Keratinocyte (primary cell): ENCODE results near the gene ANAPC16. TPM values are rescaled to one million over a fixed set of nuclear protein-coding genes. Genes with fewer than 3 reads are reported as not detected.

Experiments
- DNase-seq: peaks from one replicate; pipeline ENCODE4 v3.0.0-alpha.2; 2011; ENCODE audit warnings: low read depth, missing footprints, low spot score
- FAIRE-seq: peaks from 2 replicates; lab custom pipeline; 2011; peaks lifted over from hg19 to GRCh38; lab: Jason Lieb, UNC
- H2AFZ ChIP-seq: 2 replicates; pipeline ENCODE4 v1.6.0; 2012; ENCODE audit warnings: low read length, control low read depth, inconsistent platforms; ENCODE audit not compliant: control insufficient read depth
- H3K27ac ChIP-seq: 2 replicates; pipeline ENCODE4 v1.5.1; 2011; ENCODE audit warnings: low read length; ENCODE audit not compliant: control insufficient read depth, insufficient read depth
- H3K27me3 ChIP-seq: 3 replicates; pipeline ENCODE4 v1.6.0; 2011; ENCODE audit warnings: low read length; ENCODE audit not compliant: control insufficient read depth, insufficient read depth; ENCODE audit errors: extremely low read depth
- H3K36me3 ChIP-seq, 2 experiments: 2 replicates in 1 of 2; 3 replicates in 1 of 2; pipeline ENCODE4 v1.5.1; 2011; ENCODE audit warnings: low read length in 2 of 2, mild to moderate bottlenecking in 1 of 2; ENCODE audit not compliant: control insufficient read depth in 2 of 2, insufficient read depth in 2 of 2; ENCODE audit errors: extremely low read depth in 1 of 2
- H3K4me1 ChIP-seq: 3 replicates; pipeline ENCODE4 v1.5.1; 2011; ENCODE audit warnings: low read length; ENCODE audit not compliant: control insufficient read depth, insufficient read depth; ENCODE audit errors: extremely low read depth
- H3K4me2 ChIP-seq: 3 replicates; pipeline ENCODE4 v1.6.0; 2011; ENCODE audit warnings: low read depth, low read length; ENCODE audit not compliant: control insufficient read depth, insufficient read depth; ENCODE audit errors: extremely low read depth
- H3K4me3 ChIP-seq, 3 experiments: fragments of 200-600 bp in 1 of 3; sonication (generic) in 1 of 3; 2 replicates in 2 of 3; 3 replicates in 1 of 3; pipeline ENCODE4 v1.5.1; 2011 to 2016; ENCODE audit warnings: low read length in 3 of 3, mild to moderate bottlenecking in 3 of 3, control low read depth in 2 of 3, inconsistent platforms in 1 of 3, low read depth in 1 of 3, mixed read lengths in 1 of 3, mixed run types in 1 of 3, moderate library complexity in 1 of 3; ENCODE audit not compliant: control insufficient read depth in 2 of 3, insufficient read depth in 2 of 3; ENCODE audit errors: extremely low read depth in 1 of 3
- H3K79me2 ChIP-seq: 2 replicates; pipeline ENCODE4 v1.6.0; 2012; ENCODE audit warnings: low read length; ENCODE audit not compliant: control insufficient read depth, insufficient read depth
- H3K9ac ChIP-seq: 3 replicates; pipeline ENCODE4 v1.6.0; 2011; ENCODE audit warnings: low read length; ENCODE audit not compliant: control insufficient read depth, insufficient read depth; ENCODE audit errors: extremely low read depth
- H3K9me1 ChIP-seq: 3 replicates; pipeline ENCODE4 v1.6.0; 2011; ENCODE audit warnings: low read length; ENCODE audit not compliant: control insufficient read depth, insufficient read depth; ENCODE audit errors: extremely low read depth
- H3K9me3 ChIP-seq: 2 replicates; pipeline ENCODE4 v1.5.1; 2012; ENCODE audit warnings: low read depth, low read length; ENCODE audit not compliant: control insufficient read depth
- H4K20me1 ChIP-seq: 3 replicates; pipeline ENCODE4 v1.6.0; 2011; ENCODE audit warnings: low read length; ENCODE audit not compliant: control insufficient read depth, insufficient read depth; ENCODE audit errors: extremely low read depth
- EZH2 ChIP-seq: IDR thresholded peaks from one replicate; pipeline ENCODE4 v1.6.1; 2012; ENCODE audit warnings: inconsistent platforms, mild to moderate bottlenecking, low read length, moderate library complexity
- dilution Hi-C: fragments of 300-500 bp; cut with MboI; formaldehyde crosslinking; loops from one replicate; pipeline ENCODE4 v1.7.0; 2020; ENCODE audit warnings: low sequenced_read_pairs; ENCODE audit not compliant: extremely low pct_ligation_motif_present
- polyA plus RNA-seq, 5 experiments: library from polyadenylated mRNA; depleted of rRNA in 3 of 5; stranded (reverse) in 3 of 5; stranded (forward) in 1 of 5; unstranded in 1 of 5; fragments of >200 nt; gene quantifications; 1 replicate in 1 of 5; 2 replicates in 3 of 5; 3 replicates in 1 of 5; pipeline versions ENCODE4 v1.2.1 to v1.2.3, GENCODE V29; 2011 to 2012; ENCODE audit warnings: missing spikeins in 2 of 5, low read depth in 1 of 5, low replicate concordance in 1 of 5
- TF ChIP-seq, protein P1 (sequence below), 3 experiments: IDR thresholded peaks in 1 of 3; conservative IDR thresholded peaks in 1 of 3; optimal IDR thresholded peaks in 1 of 3; 2 replicates in 2 of 3; 3 replicates in 1 of 3; pipeline versions ENCODE3 to v1.5.1; 2011; ENCODE audit warnings: low read length in 3 of 3, mild to moderate bottlenecking in 3 of 3, moderate library complexity in 2 of 3, control low read depth in 1 of 3, inconsistent platforms in 1 of 3; ENCODE audit not compliant: insufficient read depth in 2 of 3; ENCODE audit errors: extremely low read depth in 1 of 3

ANAPC16 gene
- polyA plus RNA-seq, 1 donor (not counting 4 experiments of a cell fraction or from before 2014, with no cell fraction given) = 93.9 TPM

- Histone ChIP-seq H3K9me1 (no peaks in the 10 kb centered on the region), H4K20me1 (no peaks in the 10 kb centered on the region), H3K36me3 (peaks cover 2 to 4% of the 10 kb centered on the region in 2 experiments), H3K9ac (no peak overlapping the region), H2AFZ (no peak overlapping the region), H3K4me1 (peaks cover 37% of the 10 kb centered on the region), H3K27me3 (no peaks in the 10 kb centered on the region), H3K27ac (no peak overlapping the region), H3K4me3 (no peak overlapping the region), H3K9me3 (no peaks in the 10 kb centered on the region), H3K4me2 (no peak overlapping the region), H3K79me2 (no peaks in the 10 kb centered on the region)
- DNase-seq (no peak), FAIRE-seq (no peak)
- dilution Hi-C loops = no loop called here
- TF ChIP-seq EZH2 = no peak
- TF ChIP-seq, protein P1, sequence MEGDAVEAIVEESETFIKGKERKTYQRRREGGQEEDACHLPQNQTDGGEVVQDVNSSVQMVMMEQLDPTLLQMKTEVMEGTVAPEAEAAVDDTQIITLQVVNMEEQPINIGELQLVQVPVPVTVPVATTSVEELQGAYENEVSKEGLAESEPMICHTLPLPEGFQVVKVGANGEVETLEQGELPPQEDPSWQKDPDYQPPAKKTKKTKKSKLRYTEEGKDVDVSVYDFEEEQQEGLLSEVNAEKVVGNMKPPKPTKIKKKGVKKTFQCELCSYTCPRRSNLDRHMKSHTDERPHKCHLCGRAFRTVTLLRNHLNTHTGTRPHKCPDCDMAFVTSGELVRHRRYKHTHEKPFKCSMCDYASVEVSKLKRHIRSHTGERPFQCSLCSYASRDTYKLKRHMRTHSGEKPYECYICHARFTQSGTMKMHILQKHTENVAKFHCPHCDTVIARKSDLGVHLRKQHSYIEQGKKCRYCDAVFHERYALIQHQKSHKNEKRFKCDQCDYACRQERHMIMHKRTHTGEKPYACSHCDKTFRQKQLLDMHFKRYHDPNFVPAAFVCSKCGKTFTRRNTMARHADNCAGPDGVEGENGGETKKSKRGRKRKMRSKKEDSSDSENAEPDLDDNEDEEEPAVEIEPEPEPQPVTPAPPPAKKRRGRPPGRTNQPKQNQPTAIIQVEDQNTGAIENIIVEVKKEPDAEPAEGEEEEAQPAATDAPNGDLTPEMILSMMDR (optimal IDR thresholded peaks at IDR 0.05 in 1 of 3, IDR thresholded peaks at IDR 0.05 in 1 of 3, conservative IDR thresholded peaks at IDR 0.05 in 1 of 3; ENCODE audit: extremely low read depth in 1 of 3, insufficient read depth in 2 of 3, low read length in 3 of 3) = no peak
Observed at GRCh38 chr10:72173619-72174296, 42.1 kb upstream of the ANAPC16 start.

DNA sequence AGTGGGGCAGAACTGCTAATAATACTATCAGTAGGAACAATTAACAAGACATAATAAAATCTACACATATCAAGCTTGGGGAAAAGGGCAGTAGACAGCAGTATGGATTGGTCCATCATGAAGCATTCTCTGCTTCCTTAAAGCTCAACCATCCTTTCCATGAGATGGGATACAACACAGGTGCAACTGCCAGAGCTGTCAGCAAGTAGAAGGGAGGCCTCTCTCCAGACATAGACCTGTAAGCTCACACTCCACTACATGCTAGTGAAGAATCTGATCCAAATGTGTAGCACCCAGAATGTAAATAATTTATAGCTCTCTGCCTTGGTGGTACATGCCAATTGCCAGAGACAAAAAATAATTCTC is 41.5 kb upstream of the ANAPC16 start:
- Histone ChIP-seq H3K27ac (no peak overlapping the region), H3K79me2 (no peaks in the 10 kb centered on the region), H3K4me1 (peaks cover 37% of the 10 kb centered on the region), H3K9ac (no peak overlapping the region), H3K9me1 (no peaks in the 10 kb centered on the region), H3K36me3 (peaks cover 2 to 9% of the 10 kb centered on the region in 2 experiments), H3K27me3 (no peaks in the 10 kb centered on the region), H3K4me3 (no peak overlapping the region), H4K20me1 (no peaks in the 10 kb centered on the region), H3K4me2 (no peak overlapping the region), H2AFZ (no peak overlapping the region), H3K9me3 (no peaks in the 10 kb centered on the region)
- no peak for TF ChIP-seq EZH2
- TF ChIP-seq, protein P1 (optimal IDR thresholded peaks at IDR 0.05 in 1 of 3, IDR thresholded peaks at IDR 0.05 in 1 of 3, conservative IDR thresholded peaks at IDR 0.05 in 1 of 3; ENCODE audit: extremely low read depth in 1 of 3, insufficient read depth in 2 of 3, low read length in 3 of 3) = no peak
- FAIRE-seq (no peak), DNase-seq (no peak)
- dilution Hi-C loops = no loop called here
